ENCODE measurements around the gene KCND2.
A peak's percentile ranks its signal among the peaks of the same experiment; 100 is the strongest.
"Not testable (repeated sequence)": the region's sequence is repeated elsewhere in the genome, so short reads cannot be mapped to it uniquely, and the experiment has no call there.

The KCND2 gene

GRCh38 chr7:120272701-120273475, at the start of gene KCND2:
Gene KCND2, plus strand, starts transcription at chr7:120273175.
- peak; percentile 67 for DNase-seq

GRCh38 chr7:120226188-120226587, 46.8 kb upstream of the KCND2 start:
- DNase-seq = no peak

GRCh38 chr7:120227255-120227654, 45.7 kb upstream of the KCND2 start:
- DNase-seq = no peak

GRCh38 chr7:120229084-120229483, 43.9 kb upstream of the KCND2 start:
- no peak for DNase-seq

- DNase-seq = no peak
These were observed 39.6 kb upstream of the KCND2 start for GRCh38 chr7:120233338-120233737.

- DNase-seq = not testable (repeated sequence)
These were observed 32.6 kb upstream of the KCND2 start for GRCh38 chr7:120240350-120240749.

- no peak for DNase-seq
These were observed 31.0 kb upstream of the KCND2 start for GRCh38 chr7:120241973-120242372.

- no peak for DNase-seq
These were observed 18.1 kb upstream of the KCND2 start for GRCh38 chr7:120254845-120255244.

GRCh38 chr7:120256344-120257070, 16.5 kb upstream of the KCND2 start:
- no peak for DNase-seq

GRCh38 chr7:120259386-120259785, 13.6 kb upstream of the KCND2 start:
- DNase-seq = no peak

GRCh38 chr7:120260111-120260510, 12.9 kb upstream of the KCND2 start:
- DNase-seq = no peak

- DNase-seq = peak; percentile 84
These were observed 714 bp upstream of the KCND2 start for GRCh38 chr7:120272261-120272660.

GRCh38 chr7:120273476-120273975, 551 bp downstream of the KCND2 start:
- DNase-seq = peak; percentile 85

- no peak for DNase-seq
These were observed 1.5 kb downstream of the KCND2 start for GRCh38 chr7:120274482-120274881.

GRCh38 chr7:120274899-120275298, 1.9 kb downstream of the KCND2 start:
- DNase-seq = no peak

- no peak for DNase-seq
These were observed 3.7 kb downstream of the KCND2 start for GRCh38 chr7:120276720-120277119.

GRCh38 chr7:120278773-120279172, 5.8 kb downstream of the KCND2 start:
- peak; percentile 72 for DNase-seq

GRCh38 chr7:120280743-120281142, 7.8 kb downstream of the KCND2 start:
- DNase-seq = no peak

GRCh38 chr7:120293027-120293426, 20.1 kb downstream of the KCND2 start:
- DNase-seq = no peak

GRCh38 chr7:120302190-120302589, 29.2 kb downstream of the KCND2 start:
- no peak for DNase-seq

- no peak for DNase-seq
These were observed 30.1 kb downstream of the KCND2 start for GRCh38 chr7:120303105-120303504.

- no peak for DNase-seq
These were observed 31.7 kb downstream of the KCND2 start for GRCh38 chr7:120304674-120305073.

- no peak for DNase-seq
These were observed 35.1 kb downstream of the KCND2 start for GRCh38 chr7:120307991-120308545.
